CD1c-positive myeloid dendritic cell (primary cell): Measurements from ENCODE around the gene FAM221B.

Experiments used
- DNase-seq: peaks from one replicate; pipeline ENCODE4 v3.0.0-alpha.2; 2016; ENCODE audit errors: extremely low spot score

Gene FAM221B

DNA sequence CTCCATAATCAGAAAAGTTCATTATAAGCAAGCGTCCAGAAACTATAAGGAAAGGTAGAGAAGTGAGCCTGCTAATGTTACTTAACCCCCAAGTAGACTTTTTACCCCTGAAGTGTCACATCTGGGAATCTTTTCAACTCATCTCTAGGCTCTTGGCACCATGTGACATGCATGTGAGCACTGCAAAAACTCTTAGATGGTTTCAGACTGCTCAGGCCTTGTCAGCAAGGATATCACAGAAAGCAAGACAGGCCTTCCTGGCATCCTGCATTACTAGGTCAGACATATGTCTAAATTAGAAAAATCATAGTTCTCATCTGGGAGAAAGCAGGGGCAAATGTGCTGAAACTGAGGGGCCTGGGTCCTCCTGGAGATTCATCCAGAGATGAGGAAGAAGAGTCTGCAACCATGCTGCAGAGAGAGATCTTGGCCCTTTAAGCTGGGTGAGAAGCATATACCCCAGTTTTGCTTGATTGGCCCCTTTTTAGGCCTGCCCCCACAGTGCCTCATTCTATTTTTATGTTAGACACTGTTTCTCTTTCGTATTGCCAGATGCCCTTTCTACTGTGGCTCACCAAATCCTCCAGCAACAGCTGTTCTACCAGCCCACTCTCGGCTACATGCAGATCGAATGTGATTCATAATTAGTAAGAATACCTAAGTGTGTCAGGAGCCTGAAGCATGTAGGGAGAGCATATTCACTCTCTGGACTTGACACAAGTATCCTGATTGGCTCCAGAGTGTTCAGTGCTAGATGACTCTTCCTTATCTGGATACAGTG is 19.4 kb upstream of the FAM221B start:
- peak; percentile 9 for DNase-seq

GRCh38 chr9:35845824-35846771 is 17.6 kb upstream of the FAM221B start:
- DNase-seq = peak; percentile 15

- peak; percentile 94 for DNase-seq
Measured at GRCh38 chr9:35844628-35845270, 16.2 kb upstream of the FAM221B start.

DNA sequence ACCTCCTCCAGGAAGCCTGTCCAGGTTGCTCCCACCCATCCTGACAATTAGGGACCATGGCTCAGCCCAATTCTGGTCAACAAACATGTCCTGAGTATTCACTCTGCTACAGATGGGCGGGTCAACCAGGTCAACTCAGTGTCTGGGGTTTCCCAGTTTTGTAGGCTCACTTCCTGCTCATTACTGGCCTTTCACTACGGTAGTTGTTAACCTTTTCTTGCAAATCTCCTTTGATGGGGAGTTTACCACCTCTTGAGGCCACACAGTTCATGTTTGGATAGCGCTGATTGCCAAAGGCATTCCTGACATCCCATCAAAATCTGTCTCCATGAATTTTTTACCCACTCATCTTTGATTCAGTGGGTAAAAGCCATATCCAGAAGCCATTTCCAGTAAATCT is 14.3 kb upstream of the FAM221B start:
- peak; percentile 60 for DNase-seq

DNA sequence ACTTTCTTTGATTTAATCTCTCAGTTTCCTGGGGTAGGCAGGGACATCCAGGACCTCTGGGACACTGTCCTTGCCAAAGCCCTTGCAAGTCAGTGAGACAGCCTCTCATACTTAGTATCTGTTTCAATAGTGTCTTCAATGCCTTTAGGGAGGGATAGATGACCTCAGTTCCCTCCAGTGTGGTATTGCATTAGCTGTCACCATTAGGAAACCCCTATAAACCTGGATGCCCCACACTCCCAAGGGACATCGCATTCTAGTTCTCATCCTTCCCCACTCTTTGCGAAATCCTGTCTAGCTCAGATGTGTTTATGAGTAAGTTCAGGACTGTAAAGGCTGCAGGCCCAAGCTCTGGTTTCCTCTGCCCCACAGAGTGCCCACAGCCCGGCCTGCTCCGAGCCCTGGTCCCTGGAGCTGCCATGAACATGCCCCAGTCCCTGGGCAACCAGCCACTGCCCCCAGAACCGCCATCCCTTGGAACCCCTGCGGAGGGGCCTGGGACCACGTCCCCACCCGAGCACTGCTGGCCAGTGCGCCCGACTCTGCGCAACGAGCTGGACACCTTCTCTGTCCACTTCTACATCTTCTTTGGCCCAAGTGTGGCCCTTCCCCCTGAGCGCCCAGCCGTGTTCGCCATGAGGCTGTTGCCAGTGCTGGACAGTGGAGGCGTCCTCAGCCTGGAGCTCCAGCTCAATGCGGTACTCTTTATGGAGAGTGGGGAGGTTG is 13.7 kb upstream of the FAM221B start:
- no peak for DNase-seq

DNA sequence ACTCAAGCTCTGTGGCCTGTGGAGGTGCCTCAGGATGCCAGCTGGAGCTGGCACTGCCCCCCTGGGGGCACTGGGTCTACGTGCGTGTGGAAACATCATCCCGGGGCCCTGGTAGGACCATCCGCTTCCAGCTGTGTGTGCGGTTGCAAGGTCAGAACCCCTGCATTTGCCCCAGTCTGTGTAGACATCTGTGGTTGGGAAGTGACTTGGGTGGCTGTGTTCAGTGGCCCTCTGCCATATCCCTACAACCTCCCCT is 13.0 kb upstream of the FAM221B start:
- no peak for DNase-seq

- no peak for DNase-seq
Measured at GRCh38 chr9:35840881-35841644, 12.5 kb upstream of the FAM221B start.

DNA sequence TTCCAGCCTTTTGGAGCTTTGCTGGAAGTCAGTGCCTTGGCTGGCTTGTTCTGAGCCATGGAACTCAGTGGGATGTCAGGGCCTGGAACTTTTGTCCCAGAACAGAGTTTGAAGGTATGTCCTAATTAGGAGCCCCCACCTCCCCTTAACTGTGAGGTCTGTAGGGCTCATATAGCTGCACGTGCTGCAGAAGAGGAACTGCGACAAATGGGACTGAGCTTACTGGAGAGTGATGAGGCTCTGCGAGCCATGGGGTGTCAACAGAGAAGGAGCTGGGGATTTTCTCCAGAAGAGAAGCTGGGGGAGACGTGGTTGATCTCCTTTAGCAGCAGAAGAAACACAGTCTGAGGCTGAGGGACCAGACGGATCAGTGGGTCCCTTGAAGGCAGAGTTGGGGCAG is 11.4 kb upstream of the FAM221B start:
- peak; percentile 42 for DNase-seq

- DNase-seq = no peak
Measured at GRCh38 chr9:35836595-35836994, 8.1 kb upstream of the FAM221B start.

- no peak for DNase-seq
Measured at GRCh38 chr9:35835766-35836165, 7.2 kb upstream of the FAM221B start.

- no peak for DNase-seq
Measured at GRCh38 chr9:35835216-35835632, 6.7 kb upstream of the FAM221B start.

DNA sequence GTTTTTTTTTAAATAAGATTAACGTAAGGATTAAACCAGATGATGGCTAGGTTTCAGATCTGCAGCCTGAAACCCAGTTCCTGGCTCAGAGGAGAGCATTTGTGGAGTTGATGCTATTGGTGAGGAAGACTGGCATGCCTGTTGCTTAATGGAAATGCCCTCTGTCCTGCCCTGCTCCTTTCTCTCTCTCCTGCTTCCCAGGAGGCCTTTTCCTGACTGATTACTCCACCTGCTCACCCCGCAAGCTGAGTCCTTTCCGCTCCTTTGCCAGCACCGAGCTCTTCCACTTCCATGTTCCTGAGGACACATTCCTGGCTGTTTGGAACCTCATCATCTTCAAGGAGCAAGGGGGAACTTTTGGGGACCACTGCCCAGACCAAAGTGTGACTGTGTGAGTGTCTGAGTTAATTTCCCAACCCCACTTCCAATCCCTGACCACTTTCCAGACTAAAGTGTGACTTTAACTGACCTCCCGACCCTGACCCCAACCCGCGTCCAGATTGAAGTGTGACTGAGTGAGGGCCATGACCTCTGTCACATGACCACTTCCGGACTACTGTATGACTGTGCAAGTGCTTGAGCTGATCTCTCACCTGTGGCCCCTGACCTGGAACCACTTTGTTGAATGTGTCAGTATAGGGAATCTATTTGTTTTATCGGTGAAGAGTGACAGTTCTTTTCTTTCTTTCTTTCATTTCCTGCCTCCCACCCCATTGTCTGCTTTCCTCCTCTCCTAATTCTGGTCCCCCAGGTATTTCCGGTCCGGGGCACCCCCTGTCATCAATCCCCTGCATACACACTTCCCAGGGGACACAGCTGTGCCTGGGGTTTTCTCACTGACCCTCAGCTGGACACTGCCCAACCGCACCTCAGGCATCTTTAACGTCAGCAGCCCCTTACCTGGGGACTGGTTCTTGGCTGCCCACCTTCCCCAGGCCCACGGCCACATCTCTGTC is 6.0 kb upstream of the FAM221B start:
- no peak for DNase-seq

DNA sequence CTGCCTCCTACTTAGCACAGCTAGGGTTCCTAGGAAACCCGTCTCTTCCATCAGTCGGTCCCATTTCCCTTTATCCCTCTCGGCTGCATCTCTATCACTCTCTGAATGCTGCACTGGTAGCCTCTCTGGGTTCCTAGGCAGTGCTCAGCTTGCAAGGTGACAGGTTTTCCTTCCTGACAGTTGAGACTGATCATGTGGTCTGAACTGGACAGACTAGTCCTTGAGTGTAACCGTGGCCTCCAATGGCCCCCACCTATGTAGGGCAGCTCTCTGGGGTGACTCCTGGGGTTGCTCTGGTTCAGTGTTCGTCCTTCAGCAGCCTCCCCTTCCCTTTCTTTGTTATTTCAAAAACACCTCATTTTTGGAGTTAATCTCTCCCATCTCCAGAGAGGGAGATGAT is 4.3 kb upstream of the FAM221B start:
- DNase-seq = no peak

DNA sequence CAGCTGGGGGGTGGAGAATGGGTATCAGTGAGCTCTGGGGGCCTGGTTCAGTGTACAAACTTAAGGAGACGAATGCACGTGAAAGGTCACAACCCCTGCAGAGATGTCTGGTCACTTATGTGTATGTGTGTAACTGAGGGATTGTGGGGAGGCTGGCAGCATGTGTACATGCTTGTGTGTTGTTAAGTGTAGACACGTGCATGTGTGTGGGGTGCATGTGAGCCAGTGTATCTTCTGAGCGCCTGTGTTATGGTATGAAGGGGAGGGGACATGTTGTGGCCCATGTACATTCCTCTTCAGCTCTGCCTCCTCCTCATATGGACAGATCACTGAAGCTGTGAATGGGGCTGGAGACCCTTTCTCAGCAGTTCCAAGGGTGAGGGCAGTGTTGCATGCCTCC is 2.5 kb upstream of the FAM221B start:
- DNase-seq = no peak

GRCh38 chr9:35829764-35830096 is 1.2 kb upstream of the FAM221B start:
- no peak for DNase-seq

DNA sequence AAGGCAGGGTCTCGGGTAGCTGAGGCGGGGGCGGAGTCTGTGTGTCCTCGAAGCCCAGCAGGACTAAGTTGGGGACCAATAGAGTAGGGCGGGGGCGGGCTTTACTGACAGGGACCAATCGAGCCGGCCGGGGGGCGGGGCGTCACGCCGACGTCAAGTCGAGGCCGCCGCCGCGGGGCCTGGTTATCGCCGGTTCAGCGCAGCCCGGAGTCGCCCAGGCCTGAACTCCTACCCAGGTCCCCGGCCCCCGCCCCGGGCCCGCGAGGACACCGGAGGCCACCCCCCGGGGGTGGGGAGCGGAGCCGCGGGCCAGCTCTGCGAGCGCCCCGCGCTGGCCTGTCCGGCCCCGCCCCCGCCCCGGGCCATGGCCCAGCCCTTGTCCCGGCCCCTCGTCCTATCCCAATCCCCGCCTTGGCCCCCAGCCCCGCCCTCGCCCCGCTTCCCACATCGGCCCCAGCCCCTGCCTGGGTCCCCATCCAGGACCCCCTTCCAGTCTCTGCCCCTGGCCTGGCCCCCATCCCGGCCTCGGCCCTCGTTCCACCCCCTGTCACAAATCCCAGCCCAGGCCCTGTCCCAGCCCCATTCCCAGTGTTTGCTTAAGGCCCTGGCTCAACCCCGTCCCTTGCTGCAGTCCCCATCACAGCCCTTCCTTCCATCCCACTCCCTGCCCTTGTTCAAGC is 692 bp upstream of the FAM221B start, which contains the start of gene TMEM8B:
TMEM8B (plus strand) TSS at position 145 of the 680 bp plus-strand sequence; CDS start at position 365, 220 bp downstream.
- peak; percentile 95 for DNase-seq

DNA sequence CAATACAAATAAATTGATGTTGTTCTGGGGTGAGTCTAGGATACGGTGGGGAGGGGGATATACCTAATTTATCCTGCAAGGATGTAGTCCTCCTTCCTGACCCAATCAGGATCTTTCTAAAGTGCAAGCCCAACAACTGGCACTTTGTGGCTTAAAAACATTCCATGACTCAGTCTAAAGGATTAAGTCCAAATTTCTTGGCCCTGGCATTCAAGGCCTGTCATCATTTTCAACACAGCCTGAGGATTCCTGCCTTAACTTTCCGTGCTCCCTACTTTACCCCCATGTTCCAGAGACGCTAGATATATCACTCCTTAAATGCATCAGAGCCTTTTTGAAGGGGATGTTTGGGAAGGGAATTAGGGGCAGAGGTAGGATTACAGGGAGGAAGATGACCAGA is 1.0 kb downstream of the FAM221B start:
- DNase-seq = no peak

GRCh38 chr9:35826071-35826701 is 2.3 kb downstream of the FAM221B start:
- DNase-seq = peak; percentile 68

GRCh38 chr9:35822926-35823325 is 5.6 kb downstream of the FAM221B start:
- no peak for DNase-seq
